ENCODE data around the gene RNF103.

DNA sequence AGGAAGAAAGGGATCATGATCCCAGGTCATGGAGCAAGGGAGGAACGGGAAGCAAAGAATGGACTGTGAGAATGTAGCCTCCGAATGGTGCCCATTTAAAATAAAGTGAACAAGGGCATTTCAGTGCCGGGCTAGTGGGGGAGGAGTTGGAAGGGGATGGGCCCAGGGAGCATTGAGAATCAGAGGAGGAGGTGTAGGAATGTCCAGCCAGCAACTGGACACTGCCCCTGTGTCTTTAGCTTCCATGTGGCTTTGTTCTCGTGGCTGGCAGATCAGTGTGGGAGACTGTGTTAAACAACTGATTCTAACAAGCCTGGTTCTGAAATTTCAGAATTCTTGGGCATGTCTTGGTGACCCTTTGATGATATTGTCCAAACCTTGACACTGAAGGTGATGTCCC, 1.4 kb upstream of the RNF103 start:
- TF ChIP-seq, protein P1, sequence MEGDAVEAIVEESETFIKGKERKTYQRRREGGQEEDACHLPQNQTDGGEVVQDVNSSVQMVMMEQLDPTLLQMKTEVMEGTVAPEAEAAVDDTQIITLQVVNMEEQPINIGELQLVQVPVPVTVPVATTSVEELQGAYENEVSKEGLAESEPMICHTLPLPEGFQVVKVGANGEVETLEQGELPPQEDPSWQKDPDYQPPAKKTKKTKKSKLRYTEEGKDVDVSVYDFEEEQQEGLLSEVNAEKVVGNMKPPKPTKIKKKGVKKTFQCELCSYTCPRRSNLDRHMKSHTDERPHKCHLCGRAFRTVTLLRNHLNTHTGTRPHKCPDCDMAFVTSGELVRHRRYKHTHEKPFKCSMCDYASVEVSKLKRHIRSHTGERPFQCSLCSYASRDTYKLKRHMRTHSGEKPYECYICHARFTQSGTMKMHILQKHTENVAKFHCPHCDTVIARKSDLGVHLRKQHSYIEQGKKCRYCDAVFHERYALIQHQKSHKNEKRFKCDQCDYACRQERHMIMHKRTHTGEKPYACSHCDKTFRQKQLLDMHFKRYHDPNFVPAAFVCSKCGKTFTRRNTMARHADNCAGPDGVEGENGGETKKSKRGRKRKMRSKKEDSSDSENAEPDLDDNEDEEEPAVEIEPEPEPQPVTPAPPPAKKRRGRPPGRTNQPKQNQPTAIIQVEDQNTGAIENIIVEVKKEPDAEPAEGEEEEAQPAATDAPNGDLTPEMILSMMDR (IDR thresholded peaks at IDR 0.05): no peak
- TF ChIP-seq ZFX (IDR thresholded peaks at IDR 0.05; ENCODE audit: borderline replicate concordance): no peak
